ENCODE data around the gene PIEZO2.

Gene PIEZO2

GRCh38 chr18:11165138-11165537 is 15.8 kb upstream of the PIEZO2 start:
- H3K9me2 ChIP-seq (replicated peaks; ENCODE audit: insufficient read depth, low read length) = no peaks in the 10 kb centered on the region
- no peak for TF ChIP-seq EZH2phosphoT487 (conservative IDR thresholded peaks at IDR 0.05; ENCODE audit: low read length)
- TF ChIP-seq CTCF (IDR thresholded peaks at IDR 0.05; ENCODE audit: insufficient read depth, low read length, poor library complexity, severe bottlenecking) = no peak
- no peak overlapping the region for H3K4me2 ChIP-seq (ENCODE audit: low read depth, low read length, poor library complexity, severe bottlenecking)
- H3F3A ChIP-seq (ENCODE audit: insufficient read depth) = no peaks in the 10 kb centered on the region
- no peak overlapping the region for H2AFZ ChIP-seq (ENCODE audit: low read depth, low read length, severe bottlenecking)
- H4K20me1 ChIP-seq (ENCODE audit: low read depth, low read length) = no peaks in the 10 kb centered on the region
- H3K79me2 ChIP-seq (ENCODE audit: insufficient read depth, low read length) = no peaks in the 10 kb centered on the region
- H3K27me3 ChIP-seq (ENCODE audit: low read length) = no peaks in the 10 kb centered on the region
- H3K27ac ChIP-seq (ENCODE audit: low read depth, low read length) = no peak overlapping the region
- no peak overlapping the region for H3K4me3 ChIP-seq (ENCODE audit: insufficient read depth, low read length, poor library complexity, severe bottlenecking)
- H3K9me3 ChIP-seq (ENCODE audit: insufficient read depth, low read length) = no peaks in the 10 kb centered on the region
- H3K9ac ChIP-seq (ENCODE audit: low read length) = no peak overlapping the region
- H3K36me3 ChIP-seq (ENCODE audit: low read length) = no peaks in the 10 kb centered on the region

GRCh38 chr18:11163665-11164064 is 14.3 kb upstream of the PIEZO2 start:
- no peak overlapping the region for H3K4me3 ChIP-seq (ENCODE audit: insufficient read depth, low read length, poor library complexity, severe bottlenecking)
- H3F3A ChIP-seq (ENCODE audit: insufficient read depth) = no peaks in the 10 kb centered on the region
- no peaks in the 10 kb centered on the region for H3K9me3 ChIP-seq (ENCODE audit: insufficient read depth, low read length)
- TF ChIP-seq EZH2phosphoT487 (conservative IDR thresholded peaks at IDR 0.05; ENCODE audit: low read length) (no peak), CTCF (IDR thresholded peaks at IDR 0.05; ENCODE audit: insufficient read depth, low read length, poor library complexity, severe bottlenecking) (no peak)
- no peaks in the 10 kb centered on the region for H3K79me2 ChIP-seq (ENCODE audit: insufficient read depth, low read length)
- no peaks in the 10 kb centered on the region for H3K9me2 ChIP-seq (replicated peaks; ENCODE audit: insufficient read depth, low read length)
- peak overlapping the region; percentile 19 for H2AFZ ChIP-seq (ENCODE audit: low read depth, low read length, severe bottlenecking)
- no peaks in the 10 kb centered on the region for H3K36me3 ChIP-seq (ENCODE audit: low read length)
- H3K4me2 ChIP-seq (ENCODE audit: low read depth, low read length, poor library complexity, severe bottlenecking) = no peak overlapping the region
- no peaks in the 10 kb centered on the region for H3K27me3 ChIP-seq (ENCODE audit: low read length)
- H4K20me1 ChIP-seq (ENCODE audit: low read depth, low read length) = no peaks in the 10 kb centered on the region
- H3K27ac ChIP-seq (ENCODE audit: low read depth, low read length) = no peak overlapping the region
- no peak overlapping the region for H3K9ac ChIP-seq (ENCODE audit: low read length)

- H3K4me2 ChIP-seq (ENCODE audit: low read depth, low read length, poor library complexity, severe bottlenecking) = no peak overlapping the region
- H3F3A ChIP-seq (ENCODE audit: insufficient read depth) = no peaks in the 10 kb centered on the region
- no peaks in the 10 kb centered on the region for H3K9me2 ChIP-seq (replicated peaks; ENCODE audit: insufficient read depth, low read length)
- no peaks in the 10 kb centered on the region for H3K9me3 ChIP-seq (ENCODE audit: insufficient read depth, low read length)
- no peak overlapping the region for H2AFZ ChIP-seq (ENCODE audit: low read depth, low read length, severe bottlenecking)
- no peaks in the 10 kb centered on the region for H3K79me2 ChIP-seq (ENCODE audit: insufficient read depth, low read length)
- H3K27me3 ChIP-seq (ENCODE audit: low read length) = no peaks in the 10 kb centered on the region
- no peaks in the 10 kb centered on the region for H4K20me1 ChIP-seq (ENCODE audit: low read depth, low read length)
- H3K4me3 ChIP-seq (ENCODE audit: insufficient read depth, low read length, poor library complexity, severe bottlenecking) = no peak overlapping the region
- no peaks in the 10 kb centered on the region for H3K36me3 ChIP-seq (ENCODE audit: low read length)
- no peak overlapping the region for H3K9ac ChIP-seq (ENCODE audit: low read length)
- TF ChIP-seq CTCF (IDR thresholded peaks at IDR 0.05; ENCODE audit: insufficient read depth, low read length, poor library complexity, severe bottlenecking) = no peak
- H3K27ac ChIP-seq (ENCODE audit: low read depth, low read length) = no peak overlapping the region
Observed at GRCh38 chr18:11162889-11163288, 13.5 kb upstream of the PIEZO2 start.

- Histone ChIP-seq H3K4me3 (ENCODE audit: insufficient read depth, low read length, poor library complexity, severe bottlenecking) (no peak overlapping the region), H3K9ac (ENCODE audit: low read length) (no peak overlapping the region), H2AFZ (ENCODE audit: low read depth, low read length, severe bottlenecking) (no peak overlapping the region), H3K9me2 (replicated peaks; ENCODE audit: insufficient read depth, low read length) (no peaks in the 10 kb centered on the region), H3F3A (ENCODE audit: insufficient read depth) (no peaks in the 10 kb centered on the region), H4K20me1 (ENCODE audit: low read depth, low read length) (no peaks in the 10 kb centered on the region), H3K27me3 (ENCODE audit: low read length) (no peaks in the 10 kb centered on the region), H3K79me2 (ENCODE audit: insufficient read depth, low read length) (no peaks in the 10 kb centered on the region), H3K27ac (ENCODE audit: low read depth, low read length) (no peak overlapping the region), H3K36me3 (ENCODE audit: low read length) (no peaks in the 10 kb centered on the region), H3K9me3 (ENCODE audit: insufficient read depth, low read length) (no peaks in the 10 kb centered on the region), H3K4me2 (ENCODE audit: low read depth, low read length, poor library complexity, severe bottlenecking) (no peak overlapping the region)
- no peak for TF ChIP-seq CTCF (IDR thresholded peaks at IDR 0.05; ENCODE audit: insufficient read depth, low read length, poor library complexity, severe bottlenecking)
- TF ChIP-seq EZH2phosphoT487 (conservative IDR thresholded peaks at IDR 0.05; ENCODE audit: low read length) = no peak
Observed at GRCh38 chr18:11162462-11162861, 13.1 kb upstream of the PIEZO2 start.

Measured in SU-DHL-6 (cell line).